Bronchial epithelial cell (primary cell): ENCODE data around the gene RING1. TPM values are rescaled to one million over a fixed set of nuclear protein-coding genes. Genes with fewer than 3 reads are reported as not detected.
A peak's percentile ranks its signal among the peaks of the same experiment; 100 is the strongest.

Source experiments
- DNase-seq: peaks from one replicate; pipeline ENCODE4 v3.0.0-alpha.2; 2010; ENCODE audit warnings: low read depth
- FAIRE-seq: peaks from 2 replicates; lab custom pipeline; 2011; peaks lifted over from hg19 to GRCh38; lab: Jason Lieb, UNC
- H3K27me3 ChIP-seq: 2 replicates; pipeline ENCODE4 v1.5.1; 2011; ENCODE audit warnings: low read length; ENCODE audit not compliant: control insufficient read depth, insufficient read depth
- H3K36me3 ChIP-seq: 2 replicates; pipeline ENCODE4 v1.5.1; 2011; ENCODE audit warnings: low read length; ENCODE audit not compliant: control insufficient read depth, insufficient read depth
- H3K4me3 ChIP-seq: 2 replicates; pipeline ENCODE4 v1.5.1; 2011; ENCODE audit warnings: mild to moderate bottlenecking, low read depth, low read length, control low read depth
- CTCF ChIP-seq: IDR thresholded peaks from 2 replicates; pipeline ENCODE4 v1.5.1; 2011; ENCODE audit warnings: mild to moderate bottlenecking, moderate library complexity, low read length, control low read depth, inconsistent platforms; ENCODE audit not compliant: insufficient read depth, severe bottlenecking
- total RNA-seq: library from RNA; depleted of rRNA; stranded (reverse); fragments of >200 nt; gene quantifications from 2 replicates; pipeline ENCODE4 v1.2.1, GENCODE V29; 2014

The RING1 gene
- total RNA-seq, 1 donor from 2014 or later: 43.4 TPM

DNA sequence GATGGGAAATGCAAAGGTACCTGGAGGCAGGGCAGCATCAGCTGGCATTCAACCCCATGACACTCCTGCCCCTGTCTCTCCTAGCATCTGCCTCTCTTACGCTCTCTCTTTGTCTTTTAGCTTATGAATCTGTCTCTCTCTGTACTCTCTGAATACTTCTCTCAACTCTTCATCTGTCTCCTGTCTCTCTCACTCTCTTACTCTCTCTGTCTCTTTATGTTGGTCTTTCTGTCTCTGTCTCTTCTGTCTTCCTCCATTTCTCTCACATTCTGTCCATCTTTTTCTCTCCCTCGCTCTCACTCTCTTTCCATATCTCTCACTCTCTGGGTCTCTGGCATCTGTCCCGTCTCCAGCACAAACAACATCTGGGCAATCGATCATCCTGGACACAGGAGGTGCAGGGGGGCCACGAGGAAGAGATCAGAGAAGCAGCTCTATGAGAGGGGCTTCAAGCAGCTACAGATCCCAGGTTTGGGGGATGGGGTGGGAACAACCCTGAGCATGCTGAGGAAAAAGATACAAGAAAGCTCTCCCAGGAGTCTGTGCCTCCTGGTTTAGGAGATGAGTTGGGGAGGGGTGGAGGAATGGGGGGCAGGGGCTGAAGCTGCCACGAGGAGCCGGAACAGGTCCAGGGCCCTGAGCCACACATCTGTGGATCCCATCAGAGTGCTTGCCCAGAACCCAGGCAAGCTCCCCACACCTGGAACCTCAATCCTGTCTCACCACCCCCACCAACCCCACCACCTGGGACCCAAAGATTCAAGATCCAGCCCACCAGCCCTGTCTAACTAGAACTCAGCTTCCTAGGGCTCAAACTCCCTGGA lies 18.5 kb upstream of the RING1 start:
- no peak overlapping the region for H3K4me3 ChIP-seq
- no peak for FAIRE-seq
- H3K27me3 ChIP-seq: peaks cover 19% of the 10 kb centered on the region
- TF ChIP-seq CTCF: no peak
- DNase-seq: no peak
- peaks cover 3% of the 10 kb centered on the region for H3K36me3 ChIP-seq

GRCh38 chr6:33190504-33191107 lies 17.7 kb upstream of the RING1 start:
- H3K4me3 ChIP-seq: no peak overlapping the region
- no peak for FAIRE-seq
- TF ChIP-seq CTCF: no peak
- H3K27me3 ChIP-seq: peaks cover 19% of the 10 kb centered on the region
- peaks cover 6% of the 10 kb centered on the region for H3K36me3 ChIP-seq
- DNase-seq: no peak

DNA sequence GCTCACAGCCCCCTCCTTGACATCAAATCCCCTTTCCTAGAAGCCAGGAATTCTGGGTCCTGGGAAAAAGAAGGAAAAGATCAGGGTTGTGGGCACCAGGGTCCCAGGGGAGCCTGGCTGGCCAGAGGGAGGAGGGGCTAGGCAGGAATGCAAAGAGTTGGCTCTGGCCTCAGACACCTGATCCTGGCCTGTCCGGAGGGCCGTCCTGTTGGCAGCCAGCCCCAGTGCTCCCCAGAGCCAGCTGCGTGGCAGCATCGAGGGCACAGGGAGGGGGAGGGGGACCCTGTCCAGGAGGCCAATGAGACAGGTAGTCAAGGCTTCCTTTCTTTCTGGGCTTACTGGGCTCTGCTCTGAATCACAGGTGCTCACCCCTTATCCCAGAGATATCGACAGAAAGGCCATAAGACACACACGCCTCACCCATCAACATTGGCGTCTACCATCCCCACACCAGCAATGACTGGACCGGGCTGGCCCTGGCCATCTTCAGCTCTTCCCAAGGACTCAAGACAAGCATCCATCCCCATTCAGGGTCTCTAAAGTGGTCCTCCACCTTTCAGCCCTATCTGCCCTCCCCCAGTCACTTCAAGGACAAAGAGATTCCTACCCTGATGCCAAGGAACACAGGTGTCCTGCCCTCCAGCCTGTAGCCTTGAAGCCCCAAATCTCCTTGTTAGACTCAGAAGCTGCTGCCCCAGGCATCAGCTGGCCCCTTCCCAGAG lies 16.8 kb upstream of the RING1 start:
- no peak overlapping the region for H3K4me3 ChIP-seq
- H3K36me3 ChIP-seq: peaks cover 12% of the 10 kb centered on the region
- FAIRE-seq: no peak
- no peak for DNase-seq
- no peak for TF ChIP-seq CTCF
- H3K27me3 ChIP-seq: peaks cover 17% of the 10 kb centered on the region

DNA sequence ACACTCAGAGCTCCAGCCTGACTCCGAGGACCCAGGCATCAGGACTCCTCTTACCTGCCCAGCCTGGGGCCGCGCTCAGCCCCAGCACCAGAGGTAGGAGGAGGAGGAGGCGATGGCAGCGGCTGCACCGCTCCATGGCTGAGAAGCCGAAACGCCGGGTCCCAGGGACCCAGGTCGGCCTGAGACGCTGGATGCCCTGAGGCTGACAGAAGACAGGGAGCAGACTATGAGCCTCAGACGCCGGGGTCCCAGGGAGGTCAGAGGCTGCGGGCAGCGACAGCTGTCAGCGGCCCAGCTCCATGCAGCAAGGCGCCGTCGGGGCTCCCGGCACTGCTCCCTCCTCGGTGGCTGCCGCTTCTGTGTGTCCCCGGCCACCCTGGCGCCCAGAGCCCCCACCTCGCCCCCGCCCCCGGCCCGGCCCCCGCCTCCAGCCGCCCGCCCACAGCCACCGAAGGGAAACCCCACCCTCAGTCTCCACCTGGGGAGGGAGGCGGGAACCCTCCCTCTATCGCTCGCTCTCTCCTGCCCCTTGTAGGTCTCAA lies 16.1 kb upstream of the RING1 start, which contains the start of gene COL11A2:
Gene COL11A2 (minus strand): TSS at position 363 of the 542 bp plus-strand sequence. CDS start 227 bp downstream, at position 136.
- FAIRE-seq (no peak), DNase-seq (no peak)
- no peak for TF ChIP-seq CTCF
- H3K36me3 ChIP-seq: peaks cover 16% of the 10 kb centered on the region
- H3K4me3 ChIP-seq: peak within 1 kb of the TSS; percentile 27
- peaks cover 17% of the 10 kb centered on the region for H3K27me3 ChIP-seq

GRCh38 chr6:33192671-33193602 lies 15.4 kb upstream of the RING1 start:
- Histone ChIP-seq H3K27me3 (peaks cover 17% of the 10 kb centered on the region), H3K36me3 (peaks cover 16% of the 10 kb centered on the region), H3K4me3 (peak overlapping the region; percentile 27)
- DNase-seq (no peak), FAIRE-seq (no peak)
- no peak for TF ChIP-seq CTCF
